Ectodermal cell (in vitro differentiated cells): ENCODE measurements around the gene BRAF.
"Not testable (repeated sequence)": the region's sequence is repeated elsewhere in the genome, so short reads cannot be mapped to it uniquely, and the experiment has no call there.

ENCODE experiments used
- H3K27ac ChIP-seq: 2 replicates; pipeline ENCODE4 v1.7.0; 2013; ENCODE audit warnings: mild to moderate bottlenecking, low read depth, low read length; ENCODE audit not compliant: insufficient read depth, poor library complexity, severe bottlenecking
- H3K27me3 ChIP-seq: 2 replicates; pipeline ENCODE4 v1.7.0; 2013; ENCODE audit warnings: mild to moderate bottlenecking, low read length; ENCODE audit not compliant: insufficient read depth, control insufficient read depth, poor library complexity, severe bottlenecking
- H3K36me3 ChIP-seq: one replicate; pipeline ENCODE4 v1.7.0; 2013; ENCODE audit warnings: low read length; ENCODE audit not compliant: control insufficient read depth, insufficient read depth
- H3K4me1 ChIP-seq: one replicate; pipeline ENCODE4 v1.7.0; 2013; ENCODE audit warnings: low read length; ENCODE audit not compliant: control insufficient read depth, insufficient read depth
- H3K4me3 ChIP-seq: 2 replicates; pipeline ENCODE4 v1.7.0; 2013; ENCODE audit warnings: low read depth, low read length, control low read depth; ENCODE audit not compliant: insufficient read depth
- H3K9me3 ChIP-seq: 2 replicates; pipeline ENCODE4 v1.7.0; 2013; ENCODE audit warnings: mild to moderate bottlenecking, low read length, moderate library complexity; ENCODE audit not compliant: control insufficient read depth
- WGBS, 2 experiments: methylation state at CpG; one replicate each; pipeline ENCODE4 v1.1.7; 2013; ENCODE audit warnings: missing lambda C conversion rate in 2 of 2; 5-methylcytosine and 5-hydroxymethylcytosine counted together

Gene BRAF

GRCh38 chr7:140746751-140747150 is 178.0 kb downstream of the BRAF start:
- no peaks in the 10 kb centered on the region for H3K4me1 ChIP-seq
- no peak overlapping the region for H3K4me3 ChIP-seq
- H3K27ac ChIP-seq = no peak overlapping the region
- H3K36me3 ChIP-seq = no peaks in the 10 kb centered on the region
- WGBS, 2 experiments = 92 to 98% methylated on average over 2 of the region's 2 CpGs
- H3K9me3 ChIP-seq = no peaks in the 10 kb centered on the region
- H3K27me3 ChIP-seq = no peaks in the 10 kb centered on the region

- H3K9me3 ChIP-seq = no peaks in the 10 kb centered on the region
- no peaks in the 10 kb centered on the region for H3K27me3 ChIP-seq
- H3K36me3 ChIP-seq = no peaks in the 10 kb centered on the region
- no peaks in the 10 kb centered on the region for H3K4me1 ChIP-seq
- WGBS, 2 experiments = 95 to 96% methylated on average over 6 of the region's 6 CpGs
- H3K4me3 ChIP-seq = no peak overlapping the region
- no peak overlapping the region for H3K27ac ChIP-seq
Observed at GRCh38 chr7:140745266-140746058, 179.3 kb downstream of the BRAF start.

DNA sequence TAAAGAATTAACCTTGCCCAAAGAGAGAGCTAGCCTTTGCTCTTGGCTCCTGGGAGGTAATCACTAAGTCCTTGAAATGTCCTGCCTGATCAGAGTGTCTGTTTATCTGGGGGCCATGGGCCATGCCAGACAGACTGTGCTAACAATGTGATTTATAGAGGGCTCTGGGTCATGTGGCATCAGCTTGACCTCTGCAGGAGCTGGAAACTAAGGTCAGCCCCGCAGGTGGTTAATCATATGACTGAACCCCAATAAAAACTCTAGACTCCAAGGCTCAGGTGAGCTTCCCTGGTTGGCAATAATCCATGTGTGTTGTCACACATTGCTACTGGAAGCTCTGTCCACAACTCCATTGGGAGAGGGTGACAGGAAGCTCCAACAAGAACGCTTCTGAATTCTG is 180.7 kb downstream of the BRAF start:
- 92 to 94% methylated on average over 2 of the region's 2 CpGs for WGBS, 2 experiments
- H3K4me1 ChIP-seq = no peaks in the 10 kb centered on the region

GRCh38 chr7:140743255-140743654 is 181.5 kb downstream of the BRAF start:
- no CpG with 5 or more reads among the region's 4 CpGs for WGBS, 2 experiments
- H3K36me3 ChIP-seq, H3K27me3 ChIP-seq, H3K4me1 ChIP-seq, H3K27ac ChIP-seq, H3K9me3 ChIP-seq, H3K4me3 ChIP-seq: not testable (repeated sequence)

More for the DNA sequence above, 180.7 kb downstream of the BRAF start:
- H3K27me3 ChIP-seq = no peaks in the 10 kb centered on the region
- H3K9me3 ChIP-seq = no peaks in the 10 kb centered on the region
- no peak overlapping the region for H3K27ac ChIP-seq
- H3K4me3 ChIP-seq = no peak overlapping the region
- H3K36me3 ChIP-seq = no peaks in the 10 kb centered on the region

DNA sequence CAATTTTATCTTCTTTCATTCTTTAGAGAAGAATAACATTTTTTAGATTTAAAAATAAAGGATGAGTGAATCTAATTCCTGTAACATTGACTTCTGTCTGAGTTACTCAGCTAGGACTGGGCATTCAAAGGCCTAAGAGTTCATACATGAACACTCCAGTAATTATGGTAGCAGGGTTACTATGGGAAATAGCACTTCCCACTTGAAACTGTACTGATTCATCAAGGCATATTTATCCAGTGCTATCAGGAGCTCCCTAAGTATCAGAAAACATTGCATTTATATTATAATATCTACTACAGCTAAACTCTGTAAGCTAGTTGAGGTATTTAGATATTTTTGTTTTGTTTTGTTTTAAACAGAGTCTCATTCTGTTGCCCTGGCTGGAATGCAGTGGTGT is 186.4 kb downstream of the BRAF start:
- H3K4me3 ChIP-seq = no peak overlapping the region
- H3K4me1 ChIP-seq = no peaks in the 10 kb centered on the region
- no peaks in the 10 kb centered on the region for H3K36me3 ChIP-seq
- H3K9me3 ChIP-seq = no peaks in the 10 kb centered on the region
- H3K27me3 ChIP-seq = no peaks in the 10 kb centered on the region
- H3K27ac ChIP-seq = no peak overlapping the region

- 93% methylated on average over 2 of the region's 2 CpGs; no CpG with 5 or more reads in 1 of the 2 experiments for WGBS, 2 experiments
- no peak overlapping the region for H3K27ac ChIP-seq
- H3K9me3 ChIP-seq = no peaks in the 10 kb centered on the region
- no peaks in the 10 kb centered on the region for H3K27me3 ChIP-seq
- no peaks in the 10 kb centered on the region for H3K4me1 ChIP-seq
- H3K36me3 ChIP-seq = no peaks in the 10 kb centered on the region
- H3K4me3 ChIP-seq = no peak overlapping the region
Observed at GRCh38 chr7:140734729-140735128, 190.0 kb downstream of the BRAF start.

DNA sequence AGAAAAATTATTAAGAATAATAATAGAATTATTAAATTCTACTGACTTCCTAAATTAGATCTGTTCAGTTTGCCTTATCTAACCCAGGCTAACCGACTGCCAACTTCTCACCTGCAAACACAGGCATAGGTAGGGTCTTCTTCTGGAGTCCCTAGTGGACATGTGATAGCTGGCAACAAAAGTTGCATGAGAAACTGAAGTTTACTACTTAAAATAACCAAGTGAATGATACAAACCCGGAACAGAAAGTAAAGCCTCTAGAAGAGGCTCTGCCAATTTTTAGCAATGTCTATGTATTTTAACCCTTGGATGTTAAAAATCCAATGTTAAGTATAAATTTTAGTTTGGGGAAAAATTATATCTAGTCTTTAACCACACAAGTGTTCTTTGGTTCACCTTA is 190.6 kb downstream of the BRAF start:
- Histone ChIP-seq H3K27me3 (no peaks in the 10 kb centered on the region), H3K36me3 (no peaks in the 10 kb centered on the region), H3K4me1 (no peaks in the 10 kb centered on the region)

GRCh38 chr7:140732416-140732815 is 192.3 kb downstream of the BRAF start:
- Histone ChIP-seq H3K27ac (no peak overlapping the region), H3K4me3 (no peak overlapping the region), H3K36me3 (no peaks in the 10 kb centered on the region), H3K27me3 (no peaks in the 10 kb centered on the region), H3K4me1 (no peaks in the 10 kb centered on the region), H3K9me3 (no peaks in the 10 kb centered on the region)
- 67 to 87% methylated on average over 2 of the region's 2 CpGs for WGBS, 2 experiments

More for the DNA sequence above, 190.6 kb downstream of the BRAF start:
- H3K9me3 ChIP-seq = no peaks in the 10 kb centered on the region
- WGBS, 2 experiments = 92 to 94% methylated on average over 2 of the region's 2 CpGs
- no peak overlapping the region for H3K4me3 ChIP-seq
- no peak overlapping the region for H3K27ac ChIP-seq

DNA sequence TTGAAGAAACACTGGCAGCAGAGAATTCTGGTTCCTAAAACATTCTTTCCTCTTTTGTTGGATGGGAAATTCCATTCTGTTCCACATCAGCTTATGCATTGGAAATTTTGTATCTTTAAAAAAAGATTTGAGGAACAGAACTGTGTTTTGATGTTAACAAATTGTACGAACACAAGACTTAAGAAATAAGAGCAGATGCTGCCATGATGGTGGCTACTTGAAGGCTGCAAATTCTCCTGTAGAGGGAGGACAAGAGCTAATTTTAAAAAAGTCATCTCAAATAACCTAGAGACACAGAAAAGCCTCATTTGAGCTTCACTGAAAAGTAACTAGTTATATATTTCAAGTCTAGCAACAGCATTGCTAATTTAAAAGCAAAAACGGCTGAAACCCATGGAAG is 198.4 kb downstream of the BRAF start:
- Histone ChIP-seq H3K4me3 (no peak overlapping the region), H3K27me3 (no peaks in the 10 kb centered on the region), H3K9me3 (no peaks in the 10 kb centered on the region), H3K36me3 (no peaks in the 10 kb centered on the region), H3K4me1 (no peaks in the 10 kb centered on the region), H3K27ac (no peak overlapping the region)
- WGBS, 2 experiments = 84 to 91% methylated on average over 1 to 2 of the region's 2 CpGs

- 100% methylated on average over 1 of the region's 1 CpG; no CpG with 5 or more reads in 1 of the 2 experiments for WGBS, 2 experiments
- Histone ChIP-seq H3K4me3 (no peak overlapping the region), H3K36me3 (no peaks in the 10 kb centered on the region), H3K4me1 (no peaks in the 10 kb centered on the region), H3K27me3 (no peaks in the 10 kb centered on the region), H3K27ac (no peak overlapping the region), H3K9me3 (no peaks in the 10 kb centered on the region)
Observed at GRCh38 chr7:140724706-140725105, 200.0 kb downstream of the BRAF start.
